ENCODE results near the gene ERVMER34-1.

ERVMER34-1 gene

GRCh38 chr4:52704133-52704532, 47.1 kb downstream of the ERVMER34-1 start:
- Histone ChIP-seq H4K20me1 (ENCODE audit: insufficient read depth) (no peaks in the 10 kb centered on the region), H3K9ac (no peak overlapping the region), H3K4me2 (no peak overlapping the region), H3K27me3 (ENCODE audit: insufficient read depth, low read depth) (no peaks in the 10 kb centered on the region), H3K27ac (no peak overlapping the region), H3K4me3 (IDR thresholded peaks at IDR 0.05; ENCODE audit: insufficient read depth, low read depth, low read length) (no peak overlapping the region), H2AFZ (ENCODE audit: low read depth) (no peak overlapping the region), H3K79me2 (ENCODE audit: insufficient read depth, low read depth) (no peaks in the 10 kb centered on the region), H3K4me1 (ENCODE audit: low read depth, poor library complexity, severe bottlenecking) (no peaks in the 10 kb centered on the region), H3K36me3 (ENCODE audit: insufficient read depth) (no peaks in the 10 kb centered on the region)
- TF ChIP-seq CTCF (conservative IDR thresholded peaks at IDR 0.05; ENCODE audit: low read depth, low read length): no peak

- Histone ChIP-seq H3K36me3 (ENCODE audit: insufficient read depth) (no peaks in the 10 kb centered on the region), H3K27ac (no peak overlapping the region), H3K4me1 (ENCODE audit: low read depth, poor library complexity, severe bottlenecking) (no peaks in the 10 kb centered on the region), H3K4me2 (no peak overlapping the region), H3K9ac (no peak overlapping the region), H3K27me3 (ENCODE audit: insufficient read depth, low read depth) (no peaks in the 10 kb centered on the region), H4K20me1 (ENCODE audit: insufficient read depth) (no peaks in the 10 kb centered on the region), H3K4me3 (IDR thresholded peaks at IDR 0.05; ENCODE audit: insufficient read depth, low read depth, low read length) (no peak overlapping the region), H3K79me2 (ENCODE audit: insufficient read depth, low read depth) (no peaks in the 10 kb centered on the region), H2AFZ (ENCODE audit: low read depth) (no peak overlapping the region)
- no peak for TF ChIP-seq CTCF (conservative IDR thresholded peaks at IDR 0.05; ENCODE audit: low read depth, low read length)
Measured at GRCh38 chr4:52701207-52701606, 50.0 kb downstream of the ERVMER34-1 start.

- Histone ChIP-seq H3K27ac (no peak overlapping the region), H3K79me2 (ENCODE audit: insufficient read depth, low read depth) (no peaks in the 10 kb centered on the region), H3K36me3 (ENCODE audit: insufficient read depth) (no peaks in the 10 kb centered on the region), H3K4me1 (ENCODE audit: low read depth, poor library complexity, severe bottlenecking) (no peaks in the 10 kb centered on the region), H3K27me3 (ENCODE audit: insufficient read depth, low read depth) (no peaks in the 10 kb centered on the region), H3K9ac (no peak overlapping the region), H4K20me1 (ENCODE audit: insufficient read depth) (no peaks in the 10 kb centered on the region), H2AFZ (ENCODE audit: low read depth) (no peak overlapping the region), H3K4me2 (no peak overlapping the region), H3K4me3 (IDR thresholded peaks at IDR 0.05; ENCODE audit: insufficient read depth, low read depth, low read length) (no peak overlapping the region)
- TF ChIP-seq CTCF (conservative IDR thresholded peaks at IDR 0.05; ENCODE audit: low read depth, low read length): no peak
Measured at GRCh38 chr4:52694936-52695335, 56.3 kb downstream of the ERVMER34-1 start.

- Histone ChIP-seq H2AFZ (ENCODE audit: low read depth) (no peak overlapping the region), H3K36me3 (ENCODE audit: insufficient read depth) (no peaks in the 10 kb centered on the region), H3K27ac (no peak overlapping the region), H4K20me1 (ENCODE audit: insufficient read depth) (no peaks in the 10 kb centered on the region), H3K4me1 (ENCODE audit: low read depth, poor library complexity, severe bottlenecking) (no peaks in the 10 kb centered on the region), H3K27me3 (ENCODE audit: insufficient read depth, low read depth) (no peaks in the 10 kb centered on the region), H3K4me2 (no peak overlapping the region), H3K4me3 (IDR thresholded peaks at IDR 0.05; ENCODE audit: insufficient read depth, low read depth, low read length) (no peak overlapping the region), H3K79me2 (ENCODE audit: insufficient read depth, low read depth) (no peaks in the 10 kb centered on the region), H3K9ac (no peak overlapping the region)
- no peak for TF ChIP-seq CTCF (conservative IDR thresholded peaks at IDR 0.05; ENCODE audit: low read depth, low read length)
Measured at GRCh38 chr4:52693492-52693891, 57.7 kb downstream of the ERVMER34-1 start.

Measured in KMS-11 (cell line).